GM10248 (cell line): Measurements from ENCODE around the gene DEK.

Experiments
- CTCF ChIA-PET: fragments of 300-600 bp; sonication (Branson Sonifier 250); formaldehyde crosslinking; extraction: SDS; loops from one replicate; lab custom pipeline; 2021; ENCODE audit warnings: antibody characterized with exemption; lab: Yijun Ruan, JAX
- POLR2A ChIA-PET: fragments of 350-650 bp; sonication (Branson Sonifier 250); formaldehyde crosslinking; extraction: SDS; loops from one replicate; lab custom pipeline; 2020; ENCODE audit warnings: antibody characterized with exemption; lab: Yijun Ruan, JAX
- DNase-seq: peaks from one replicate; pipeline ENCODE4 v3.0.0; 2012; ENCODE audit errors: extremely low spot score
- CTCF ChIP-seq: IDR thresholded peaks from 2 replicates; pipeline ENCODE4 v1.5.1; 2012; ENCODE audit warnings: mild to moderate bottlenecking, low read depth; ENCODE audit errors: extremely low read depth, missing control alignments, control extremely low read depth

The DEK gene

GRCh38 chr6:18186540-18187250 lies 77.6 kb downstream of the DEK start:
- POLR2A ChIA-PET = no interaction called here
- CTCF ChIA-PET = no interaction called here

GRCh38 chr6:18186033-18186432 lies 78.3 kb downstream of the DEK start:
- POLR2A ChIA-PET = no interaction called here

More at GRCh38 chr6:18186540-18187250, 77.6 kb downstream of the DEK start:
- no peak for DNase-seq
- no peak for TF ChIP-seq CTCF

GRCh38 chr6:18185624-18186023 lies 78.7 kb downstream of the DEK start:
- POLR2A ChIA-PET = no interaction called here
- no peak for TF ChIP-seq CTCF
- CTCF ChIA-PET = no interaction called here
- no peak for DNase-seq

More at GRCh38 chr6:18186033-18186432, 78.3 kb downstream of the DEK start:
- CTCF ChIA-PET = no interaction called here
- no peak for TF ChIP-seq CTCF
- no peak for DNase-seq

- no peak for DNase-seq
- CTCF ChIA-PET = no interaction called here
- POLR2A ChIA-PET = no interaction called here
- no peak for TF ChIP-seq CTCF
These were observed 80.6 kb downstream of the DEK start for GRCh38 chr6:18183766-18184165.

- ChIA-PET POLR2A (no interaction called here), CTCF (interaction anchor here (1.0 kb wide), 1 partner anchor 19 kb away, joined by 3 read pairs; no protein-coding TSS in a partner anchor)
- TF ChIP-seq CTCF = no peak
- no peak for DNase-seq
These were observed 81.8 kb downstream of the DEK start for GRCh38 chr6:18182568-18182967.

GRCh38 chr6:18179770-18180356 lies 84.5 kb downstream of the DEK start:
- no peak for TF ChIP-seq CTCF
- ChIA-PET POLR2A (interaction anchor here (0.6 kb wide), 1 partner anchor 9 kb away, joined by 7 read pairs; no protein-coding TSS in a partner anchor), CTCF (interaction anchor here (1.1 to 1.5 kb wide), 3 partner anchors 15 to 23 kb away, joined by 3 to 4 read pairs (median 3); no protein-coding TSS in a partner anchor)
- no peak for DNase-seq
